Measurements from ENCODE around the gene STIMATE.
A peak's percentile ranks its signal among the peaks of the same experiment; 100 is the strongest.

The STIMATE gene

DNA sequence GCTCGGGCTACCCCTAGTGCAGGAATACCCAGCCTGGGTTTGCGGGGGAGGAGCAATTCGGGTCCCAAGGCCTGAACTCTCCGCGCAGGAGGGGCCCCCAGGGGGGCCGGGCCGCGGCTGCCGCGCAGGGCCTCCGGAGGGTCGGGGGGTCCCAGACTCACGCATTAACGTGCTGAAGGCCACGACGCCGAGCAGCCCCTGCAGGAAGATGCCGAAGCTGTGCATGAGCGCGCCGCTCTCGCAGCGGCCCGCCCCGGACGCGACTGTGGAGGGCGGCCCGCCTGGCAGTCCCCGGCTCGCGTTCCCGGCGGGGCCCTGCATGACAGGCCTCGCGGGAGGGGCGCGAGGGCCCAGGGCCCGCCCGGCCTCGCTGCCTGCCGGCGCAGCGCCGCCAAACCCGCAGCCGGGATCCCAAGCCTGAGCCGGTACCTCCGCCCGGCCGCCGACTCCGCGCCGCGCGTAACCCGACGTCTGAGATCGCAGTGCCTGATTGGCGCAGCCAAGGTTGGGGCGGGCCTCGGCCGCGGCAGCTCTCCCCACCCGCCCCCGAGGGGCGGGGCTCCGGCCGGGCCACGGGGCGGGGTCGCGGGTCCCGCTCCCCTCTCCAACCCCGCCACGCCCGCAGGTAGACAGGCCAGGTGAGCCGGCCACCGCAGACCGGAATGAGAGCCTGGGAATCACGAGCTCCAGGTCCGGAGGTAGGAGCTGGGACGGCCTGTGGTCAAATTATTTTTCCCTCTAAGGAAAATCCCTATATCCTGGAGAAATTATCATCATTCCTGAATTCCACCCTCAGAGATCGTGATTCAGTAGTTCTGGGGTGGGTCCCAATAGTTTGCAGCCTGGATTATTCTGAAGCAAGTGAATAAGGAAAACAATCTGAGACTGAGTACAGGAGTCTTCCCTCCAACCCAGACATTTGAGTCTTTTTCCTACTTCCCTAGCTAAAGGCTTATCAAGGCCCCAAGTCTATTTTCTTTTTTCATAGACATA lies at the start of gene STIMATE:
STIMATE (minus strand) TSS at position 419 of the 993 bp plus-strand sequence; CDS start at position 321, 98 bp downstream.
- peak; percentile 74 for DNase-seq (ENCODE audit: low read depth, low spot score)
- no peak for TF ChIP-seq CTCF (IDR thresholded peaks at IDR 0.05; ENCODE audit: low read depth, low read length)
- H3K4me3 ChIP-seq (ENCODE audit: low read depth, low read length), result peak within 1 kb of the TSS; percentile 70
- in situ Hi-C loops (cut with HindIII; ENCODE audit: low sequenced_read_pairs), result no loop called here

- no peak overlapping the region for H3K4me3 ChIP-seq (ENCODE audit: low read depth, low read length)
- in situ Hi-C loops (cut with HindIII; ENCODE audit: low sequenced_read_pairs), result no loop called here
- no peak for DNase-seq (ENCODE audit: low read depth, low spot score)
- no peak for TF ChIP-seq CTCF (IDR thresholded peaks at IDR 0.05; ENCODE audit: low read depth, low read length)
These were observed 42.3 kb upstream of the STIMATE start for GRCh38 chr3:52939600-52939999.

GRCh38 chr3:52934630-52935530 lies 37.5 kb upstream of the STIMATE start:
- no peak overlapping the region for H3K4me3 ChIP-seq (ENCODE audit: low read depth, low read length)
- TF ChIP-seq CTCF (IDR thresholded peaks at IDR 0.05; ENCODE audit: low read depth, low read length), result peak; percentile 87
- in situ Hi-C loops (cut with HindIII; ENCODE audit: low sequenced_read_pairs), result no loop called here
- DNase-seq (ENCODE audit: low read depth, low spot score), result peak; percentile 58

DNA sequence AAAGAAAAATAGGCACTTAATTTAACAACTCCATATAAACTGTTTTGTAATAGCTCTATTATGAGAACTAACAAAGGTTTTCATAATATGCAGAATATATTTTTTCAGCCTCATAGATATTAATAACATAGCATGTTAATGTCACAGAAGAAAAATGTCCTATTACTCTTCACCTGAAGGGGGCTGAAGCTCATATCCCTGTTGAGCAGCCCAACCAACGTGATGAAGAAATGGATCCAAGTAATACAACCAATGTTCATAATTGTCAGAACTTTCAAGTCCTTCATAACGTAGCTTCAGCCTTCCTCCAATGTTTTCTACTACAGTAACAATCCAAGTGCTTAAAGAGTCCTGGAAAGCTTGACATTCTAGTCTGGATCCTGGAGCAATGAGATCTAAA lies 34.5 kb upstream of the STIMATE start:
- DNase-seq (ENCODE audit: low read depth, low spot score), result no peak
- no peak overlapping the region for H3K4me3 ChIP-seq (ENCODE audit: low read depth, low read length)
- in situ Hi-C loops (cut with HindIII; ENCODE audit: low sequenced_read_pairs), result no loop called here
- no peak for TF ChIP-seq CTCF (IDR thresholded peaks at IDR 0.05; ENCODE audit: low read depth, low read length)

GRCh38 chr3:52931328-52931727 lies 34.0 kb upstream of the STIMATE start:
- in situ Hi-C loops (cut with HindIII; ENCODE audit: low sequenced_read_pairs), result no loop called here
- no peak overlapping the region for H3K4me3 ChIP-seq (ENCODE audit: low read depth, low read length)
- no peak for TF ChIP-seq CTCF (IDR thresholded peaks at IDR 0.05; ENCODE audit: low read depth, low read length)
- DNase-seq (ENCODE audit: low read depth, low spot score), result no peak

DNA sequence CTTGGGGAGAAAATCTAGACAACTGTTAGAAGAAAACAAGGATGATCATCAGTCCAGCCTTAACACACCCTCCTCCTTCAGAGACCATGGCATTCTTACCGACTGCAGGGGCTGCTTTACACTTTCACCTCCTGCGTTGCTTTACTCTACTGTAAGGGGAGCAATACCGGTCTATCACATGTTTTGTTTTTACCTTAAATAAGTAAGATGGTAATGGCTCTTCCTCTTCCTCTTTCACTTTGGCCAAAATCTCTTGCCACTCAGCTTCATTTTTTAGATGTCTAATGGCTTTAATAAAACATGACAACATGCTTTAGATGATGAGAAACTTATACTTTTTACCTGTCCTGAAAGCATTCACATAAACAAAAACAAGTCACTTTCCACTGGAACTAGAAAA lies 33.4 kb upstream of the STIMATE start:
- DNase-seq (ENCODE audit: low read depth, low spot score), result no peak
- no peak overlapping the region for H3K4me3 ChIP-seq (ENCODE audit: low read depth, low read length)
- in situ Hi-C loops (cut with HindIII; ENCODE audit: low sequenced_read_pairs), result no loop called here
- TF ChIP-seq CTCF (IDR thresholded peaks at IDR 0.05; ENCODE audit: low read depth, low read length), result no peak
